Measurements from ENCODE around the gene SLC16A10.

The SLC16A10 gene

DNA sequence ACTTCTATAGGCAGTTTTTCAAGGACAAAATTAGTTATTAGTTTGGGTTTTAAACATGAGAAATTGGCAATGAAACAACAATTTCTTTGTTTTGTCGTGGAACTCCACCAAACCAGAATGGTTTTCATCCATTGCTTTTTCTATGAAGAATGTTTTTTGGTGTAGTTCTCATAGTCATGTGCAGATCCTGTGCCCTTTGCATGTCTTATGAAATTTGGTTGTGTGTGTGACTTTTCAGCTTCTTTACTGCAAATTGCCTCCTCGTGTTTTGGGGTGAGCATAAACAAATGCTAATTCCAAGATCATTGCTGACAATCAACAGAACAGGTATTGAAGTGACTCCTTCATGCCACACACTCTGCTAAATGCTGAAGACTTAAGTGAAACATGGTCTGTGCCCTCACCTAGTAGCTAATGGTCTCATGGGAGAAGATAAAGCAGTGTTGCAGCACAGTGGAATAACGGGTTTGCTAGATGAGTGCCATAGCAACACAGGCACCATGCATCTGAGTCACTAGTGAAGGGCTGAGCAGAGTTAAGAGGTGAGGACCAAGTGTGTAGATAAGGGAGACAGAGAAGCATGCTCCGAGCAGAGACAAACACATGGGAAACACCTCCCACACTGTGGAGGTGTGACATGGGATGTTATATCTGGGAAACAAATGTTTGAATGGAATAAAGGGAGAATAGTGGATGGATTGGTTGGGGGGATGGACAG lies 120.0 kb downstream of the SLC16A10 start:
- H3K27me3 Mint-ChIP-seq, result peaks cover 6 to 9% of the 10 kb centered on the region in 2 donors
- ATAC-seq (replicated peaks) (no peak), DNase-seq (no peak)
- H3K9me3 Mint-ChIP-seq, result no peaks in the 10 kb centered on the region
- no peaks in the 10 kb centered on the region for H3K36me3 Mint-ChIP-seq (ENCODE audit: insufficient read depth)
- H3K4me1 Mint-ChIP-seq (ENCODE audit: low read depth in 2 of 2), result no peaks in the 10 kb centered on the region
- no peak overlapping the region for H3K4me3 Mint-ChIP-seq
- H3K27ac Mint-ChIP-seq, result no peak overlapping the region

DNA sequence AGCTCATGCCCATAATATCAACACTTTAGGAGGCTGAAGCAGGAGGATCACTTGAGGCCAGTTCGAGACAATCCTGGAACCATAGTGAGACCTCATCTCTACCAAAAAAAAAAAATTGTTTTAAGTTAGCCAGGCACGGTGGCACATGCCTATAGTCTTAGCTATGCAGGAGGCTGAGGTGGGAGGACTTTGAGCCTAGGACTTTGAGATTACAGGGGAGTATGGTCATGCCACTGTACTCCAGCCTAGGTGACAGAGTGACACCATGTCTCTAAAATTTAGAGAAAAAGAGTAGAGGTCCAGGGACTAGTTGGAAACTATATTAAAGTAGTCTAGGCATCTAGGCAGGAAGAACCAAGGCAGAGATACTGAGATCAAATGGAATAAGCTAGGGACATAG lies 121.6 kb downstream of the SLC16A10 start:
- no peaks in the 10 kb centered on the region for H3K4me1 Mint-ChIP-seq (ENCODE audit: low read depth in 2 of 2)
- H3K27ac Mint-ChIP-seq, result no peak overlapping the region
- ATAC-seq (replicated peaks) (no peak), DNase-seq (no peak)
- no peaks in the 10 kb centered on the region for H3K36me3 Mint-ChIP-seq (ENCODE audit: insufficient read depth)
- peaks cover 6 to 9% of the 10 kb centered on the region in 2 donors for H3K27me3 Mint-ChIP-seq
- H3K4me3 Mint-ChIP-seq, result no peak overlapping the region
- no peaks in the 10 kb centered on the region for H3K9me3 Mint-ChIP-seq

DNA sequence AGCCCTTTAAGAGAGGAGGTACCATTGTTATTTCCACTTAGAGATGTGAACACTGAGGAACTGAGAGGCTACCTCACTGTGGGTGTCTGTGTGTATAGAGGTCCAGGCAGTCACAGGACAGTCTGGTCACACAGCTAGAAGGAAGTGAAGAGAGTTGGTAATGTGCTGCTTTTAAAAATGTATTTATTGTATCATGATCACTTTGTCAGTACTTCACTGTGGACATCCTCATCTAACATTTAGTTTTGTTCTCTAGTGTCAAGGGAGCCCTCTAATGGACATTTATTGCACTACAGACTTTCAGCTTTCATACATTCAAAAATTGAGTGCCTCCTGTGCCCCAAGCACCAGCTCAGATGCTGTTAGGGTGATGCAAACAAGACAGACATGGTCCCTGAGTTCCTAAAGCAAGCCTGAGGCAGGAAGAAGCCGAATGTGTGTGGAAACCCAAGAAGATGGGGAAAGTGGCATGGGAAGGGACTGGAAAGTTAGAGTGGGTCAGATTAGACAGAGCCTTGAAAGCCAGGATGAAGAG lies 123.0 kb downstream of the SLC16A10 start:
- ATAC-seq (replicated peaks) (peak; percentile 65), DNase-seq (peak; percentile 21 to 30 (median 30))
- Mint-ChIP-seq H3K4me1 (ENCODE audit: low read depth in 2 of 2) (no peaks in the 10 kb centered on the region), H3K27ac (no peak overlapping the region), H3K27me3 (peaks cover 6 to 9% of the 10 kb centered on the region in 2 donors), H3K4me3 (no peak overlapping the region), H3K9me3 (no peaks in the 10 kb centered on the region), H3K36me3 (ENCODE audit: insufficient read depth) (no peaks in the 10 kb centered on the region)

DNA sequence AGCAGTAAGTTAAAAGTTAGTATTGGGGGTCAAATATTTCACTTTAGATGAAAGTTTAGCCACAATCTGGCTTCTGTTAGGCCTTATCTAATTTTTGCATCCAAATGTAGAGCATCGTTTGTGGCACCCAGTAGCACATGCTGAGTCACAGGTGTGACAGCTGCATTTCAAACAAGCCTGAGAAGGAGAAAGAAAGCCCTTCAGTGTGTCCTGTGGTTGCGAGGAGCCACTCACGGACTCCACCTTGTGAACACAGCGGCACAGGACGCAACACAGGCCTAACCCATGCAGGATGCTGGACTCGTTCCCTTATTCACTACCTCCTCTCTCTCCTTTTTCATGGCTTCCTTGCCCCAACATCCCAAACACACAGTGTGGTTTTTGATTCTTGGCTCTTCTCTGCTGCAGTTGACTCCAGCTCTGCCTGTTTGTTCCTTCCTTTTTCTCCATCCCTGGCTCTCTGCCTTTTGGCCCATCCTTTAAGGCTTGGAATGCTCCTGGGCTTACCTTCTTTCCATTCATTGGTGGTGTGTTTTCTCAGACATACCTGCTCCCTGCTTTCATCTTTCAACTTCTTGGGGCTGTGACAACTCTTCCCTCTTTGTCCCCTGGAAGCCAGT lies 124.2 kb downstream of the SLC16A10 start:
- Mint-ChIP-seq H3K36me3 (ENCODE audit: insufficient read depth) (no peaks in the 10 kb centered on the region), H3K4me3 (no peak overlapping the region), H3K27ac (no peak overlapping the region), H3K4me1 (ENCODE audit: low read depth in 2 of 2) (no peaks in the 10 kb centered on the region), H3K9me3 (no peaks in the 10 kb centered on the region), H3K27me3 (peaks cover 6 to 9% of the 10 kb centered on the region in 2 donors)
- no peak for ATAC-seq (replicated peaks)
- DNase-seq, result no peak

DNA sequence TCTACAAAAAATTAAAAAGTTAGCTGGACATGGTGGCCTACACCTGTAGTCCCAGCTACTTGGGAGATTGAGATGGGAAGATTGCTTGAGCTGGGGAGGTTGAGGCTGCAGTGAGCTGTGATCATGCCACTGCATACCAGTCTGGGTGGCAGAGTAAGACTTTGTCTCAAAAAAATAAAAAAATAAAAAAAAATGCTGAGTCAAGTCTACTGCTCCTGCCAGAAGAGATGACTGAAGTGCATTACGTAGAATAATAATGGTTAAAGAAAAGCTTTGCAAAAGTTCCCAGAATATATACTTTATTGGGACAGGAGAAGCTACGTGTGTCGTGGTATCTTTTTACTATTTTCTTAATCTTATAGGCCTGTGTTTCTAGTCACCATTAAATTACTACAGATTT lies 125.3 kb downstream of the SLC16A10 start:
- ATAC-seq (replicated peaks), result no peak
- Mint-ChIP-seq H3K27ac (no peak overlapping the region), H3K9me3 (no peaks in the 10 kb centered on the region), H3K4me3 (no peak overlapping the region), H3K4me1 (ENCODE audit: low read depth in 2 of 2) (no peaks in the 10 kb centered on the region), H3K36me3 (ENCODE audit: insufficient read depth) (no peaks in the 10 kb centered on the region), H3K27me3 (peaks cover 2 to 14% of the 10 kb centered on the region in 2 donors)
- no peak for DNase-seq

DNA sequence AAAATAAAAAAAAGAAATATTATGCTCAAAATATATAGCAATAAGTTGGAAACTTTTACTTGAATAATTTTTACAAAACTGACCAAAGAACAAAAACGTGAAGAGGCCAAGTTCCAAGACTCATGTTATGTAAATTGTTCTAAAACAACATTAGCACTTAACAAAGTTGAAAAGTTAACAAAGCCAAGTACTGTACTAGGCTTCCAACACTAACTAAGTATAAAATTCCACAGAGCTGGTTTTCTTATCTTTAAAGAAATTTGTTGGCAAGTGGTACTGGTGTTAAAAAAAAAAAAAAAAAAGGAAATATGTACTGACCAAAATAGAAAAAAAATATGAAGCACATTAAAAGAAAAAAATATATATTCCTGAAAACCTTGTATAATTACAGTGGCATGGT lies 127.8 kb downstream of the SLC16A10 start:
- no peak overlapping the region for H3K27ac Mint-ChIP-seq
- H3K4me1 Mint-ChIP-seq (ENCODE audit: low read depth in 2 of 2), result no peaks in the 10 kb centered on the region
- DNase-seq, result no peak
- no peak overlapping the region for H3K4me3 Mint-ChIP-seq
- H3K27me3 Mint-ChIP-seq, result peaks cover 15 to 27% of the 10 kb centered on the region in 2 donors
- H3K9me3 Mint-ChIP-seq, result no peaks in the 10 kb centered on the region
- no peaks in the 10 kb centered on the region for H3K36me3 Mint-ChIP-seq (ENCODE audit: insufficient read depth)
- no peak for ATAC-seq (replicated peaks)

- ATAC-seq (replicated peaks) (no peak), DNase-seq (no peak)
- H3K27ac Mint-ChIP-seq, result no peak overlapping the region
- peaks cover 15 to 35% of the 10 kb centered on the region in 2 donors for H3K27me3 Mint-ChIP-seq
- no peak overlapping the region for H3K4me3 Mint-ChIP-seq
- no peaks in the 10 kb centered on the region for H3K36me3 Mint-ChIP-seq (ENCODE audit: insufficient read depth)
- H3K4me1 Mint-ChIP-seq (ENCODE audit: low read depth in 2 of 2), result no peaks in the 10 kb centered on the region
- H3K9me3 Mint-ChIP-seq, result no peaks in the 10 kb centered on the region
These were observed 132.5 kb downstream of the SLC16A10 start for GRCh38 chr6:111219785-111220184.

- Mint-ChIP-seq H3K27ac (no peak overlapping the region), H3K4me3 (no peak overlapping the region), H3K9me3 (no peaks in the 10 kb centered on the region), H3K27me3 (peaks cover 15 to 35% of the 10 kb centered on the region in 2 donors), H3K4me1 (ENCODE audit: low read depth in 2 of 2) (no peaks in the 10 kb centered on the region), H3K36me3 (ENCODE audit: insufficient read depth) (no peaks in the 10 kb centered on the region)
- no peak for ATAC-seq (replicated peaks)
- no peak for DNase-seq
These were observed 133.2 kb downstream of the SLC16A10 start for GRCh38 chr6:111220383-111221031.

GRCh38 chr6:111221804-111222203 lies 134.5 kb downstream of the SLC16A10 start:
- Mint-ChIP-seq H3K27me3 (peaks cover 15 to 32% of the 10 kb centered on the region in 2 donors), H3K9me3 (no peaks in the 10 kb centered on the region), H3K4me3 (no peak overlapping the region), H3K27ac (no peak overlapping the region), H3K4me1 (ENCODE audit: low read depth in 2 of 2) (no peaks in the 10 kb centered on the region), H3K36me3 (ENCODE audit: insufficient read depth) (no peaks in the 10 kb centered on the region)
- no peak for DNase-seq
- ATAC-seq (replicated peaks), result no peak

GRCh38 chr6:111222341-111222740 lies 135.0 kb downstream of the SLC16A10 start:
- H3K27me3 Mint-ChIP-seq, result peaks cover 15 to 26% of the 10 kb centered on the region in 2 donors
- no peaks in the 10 kb centered on the region for H3K36me3 Mint-ChIP-seq (ENCODE audit: insufficient read depth)
- no peak overlapping the region for H3K4me3 Mint-ChIP-seq
- no peak for DNase-seq
- H3K27ac Mint-ChIP-seq, result no peak overlapping the region
- H3K4me1 Mint-ChIP-seq (ENCODE audit: low read depth in 2 of 2), result no peaks in the 10 kb centered on the region
- H3K9me3 Mint-ChIP-seq, result no peaks in the 10 kb centered on the region
- ATAC-seq (replicated peaks), result no peak

DNA sequence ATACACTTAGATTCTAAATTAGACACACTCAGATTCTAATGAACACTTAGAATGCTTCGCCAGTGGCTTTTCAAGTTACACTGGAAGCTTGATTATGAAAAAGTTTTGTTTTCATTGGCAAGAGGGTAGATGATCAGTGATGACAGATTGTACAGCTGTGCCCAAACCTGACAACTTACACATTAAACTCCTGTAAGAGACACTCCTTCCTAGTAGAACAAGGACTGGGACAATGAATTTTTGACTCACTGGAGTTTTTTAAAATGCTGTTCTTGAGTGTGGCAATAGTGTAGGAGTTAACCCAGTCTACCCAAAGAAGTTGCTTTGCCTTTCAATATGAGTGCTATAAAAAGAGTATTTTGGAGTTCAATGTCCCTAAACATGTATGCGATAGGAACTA lies 140.8 kb downstream of the SLC16A10 start:
- Mint-ChIP-seq H3K4me3 (no peak overlapping the region), H3K9me3 (no peaks in the 10 kb centered on the region), H3K27me3 (peaks cover 2 to 9% of the 10 kb centered on the region in 2 donors), H3K4me1 (ENCODE audit: low read depth in 2 of 2) (no peaks in the 10 kb centered on the region), H3K36me3 (ENCODE audit: insufficient read depth) (no peaks in the 10 kb centered on the region), H3K27ac (no peak overlapping the region)
- ATAC-seq (replicated peaks) (no peak), DNase-seq (no peak)

- Mint-ChIP-seq H3K27me3 (peaks cover 26 to 31% of the 10 kb centered on the region in 2 donors), H3K27ac (no peak overlapping the region), H3K4me3 (no peak overlapping the region), H3K4me1 (ENCODE audit: low read depth in 2 of 2) (no peaks in the 10 kb centered on the region), H3K9me3 (no peaks in the 10 kb centered on the region), H3K36me3 (ENCODE audit: insufficient read depth) (no peaks in the 10 kb centered on the region)
- DNase-seq (no peak), ATAC-seq (replicated peaks) (no peak)
These were observed 143.2 kb downstream of the SLC16A10 start for GRCh38 chr6:111230351-111231089.

- peaks cover 26 to 31% of the 10 kb centered on the region in 2 donors for H3K27me3 Mint-ChIP-seq
- no peaks in the 10 kb centered on the region for H3K4me1 Mint-ChIP-seq (ENCODE audit: low read depth in 2 of 2)
- DNase-seq, result no peak
- H3K9me3 Mint-ChIP-seq, result no peaks in the 10 kb centered on the region
- H3K27ac Mint-ChIP-seq, result no peak overlapping the region
- no peak overlapping the region for H3K4me3 Mint-ChIP-seq
- H3K36me3 Mint-ChIP-seq (ENCODE audit: insufficient read depth), result no peaks in the 10 kb centered on the region
- no peak for ATAC-seq (replicated peaks)
These were observed 143.8 kb downstream of the SLC16A10 start for GRCh38 chr6:111231090-111231459.

Measured in effector memory CD8-positive, alpha-beta T cell (primary cell).